ENCODE results near the gene MUC5AC.
"Not testable (repeated sequence)": the region's sequence is repeated elsewhere in the genome, so short reads cannot be mapped to it uniquely, and the experiment has no call there.

The MUC5AC gene

GRCh38 chr11:1238767-1239595, 81.2 kb downstream of the MUC5AC start:
- no peak overlapping the region for H3K27ac ChIP-seq
- H3K4me1 ChIP-seq (ENCODE audit: control insufficient read depth in 1 of 2, insufficient read depth in 1 of 2, low read depth in 1 of 2, low read length in 1 of 2) = no peaks in the 10 kb centered on the region
- no peak overlapping the region for H3K4me3 ChIP-seq (ENCODE audit: low read depth in 1 of 2, low read length in 1 of 2)
- no peaks in the 10 kb centered on the region for H3K36me3 ChIP-seq
- TF ChIP-seq, protein P1, sequence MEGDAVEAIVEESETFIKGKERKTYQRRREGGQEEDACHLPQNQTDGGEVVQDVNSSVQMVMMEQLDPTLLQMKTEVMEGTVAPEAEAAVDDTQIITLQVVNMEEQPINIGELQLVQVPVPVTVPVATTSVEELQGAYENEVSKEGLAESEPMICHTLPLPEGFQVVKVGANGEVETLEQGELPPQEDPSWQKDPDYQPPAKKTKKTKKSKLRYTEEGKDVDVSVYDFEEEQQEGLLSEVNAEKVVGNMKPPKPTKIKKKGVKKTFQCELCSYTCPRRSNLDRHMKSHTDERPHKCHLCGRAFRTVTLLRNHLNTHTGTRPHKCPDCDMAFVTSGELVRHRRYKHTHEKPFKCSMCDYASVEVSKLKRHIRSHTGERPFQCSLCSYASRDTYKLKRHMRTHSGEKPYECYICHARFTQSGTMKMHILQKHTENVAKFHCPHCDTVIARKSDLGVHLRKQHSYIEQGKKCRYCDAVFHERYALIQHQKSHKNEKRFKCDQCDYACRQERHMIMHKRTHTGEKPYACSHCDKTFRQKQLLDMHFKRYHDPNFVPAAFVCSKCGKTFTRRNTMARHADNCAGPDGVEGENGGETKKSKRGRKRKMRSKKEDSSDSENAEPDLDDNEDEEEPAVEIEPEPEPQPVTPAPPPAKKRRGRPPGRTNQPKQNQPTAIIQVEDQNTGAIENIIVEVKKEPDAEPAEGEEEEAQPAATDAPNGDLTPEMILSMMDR (IDR thresholded peaks at IDR 0.05) = no peak
- H3K9me3 ChIP-seq = no peaks in the 10 kb centered on the region
- H3K27me3 ChIP-seq = no peaks in the 10 kb centered on the region

DNA sequence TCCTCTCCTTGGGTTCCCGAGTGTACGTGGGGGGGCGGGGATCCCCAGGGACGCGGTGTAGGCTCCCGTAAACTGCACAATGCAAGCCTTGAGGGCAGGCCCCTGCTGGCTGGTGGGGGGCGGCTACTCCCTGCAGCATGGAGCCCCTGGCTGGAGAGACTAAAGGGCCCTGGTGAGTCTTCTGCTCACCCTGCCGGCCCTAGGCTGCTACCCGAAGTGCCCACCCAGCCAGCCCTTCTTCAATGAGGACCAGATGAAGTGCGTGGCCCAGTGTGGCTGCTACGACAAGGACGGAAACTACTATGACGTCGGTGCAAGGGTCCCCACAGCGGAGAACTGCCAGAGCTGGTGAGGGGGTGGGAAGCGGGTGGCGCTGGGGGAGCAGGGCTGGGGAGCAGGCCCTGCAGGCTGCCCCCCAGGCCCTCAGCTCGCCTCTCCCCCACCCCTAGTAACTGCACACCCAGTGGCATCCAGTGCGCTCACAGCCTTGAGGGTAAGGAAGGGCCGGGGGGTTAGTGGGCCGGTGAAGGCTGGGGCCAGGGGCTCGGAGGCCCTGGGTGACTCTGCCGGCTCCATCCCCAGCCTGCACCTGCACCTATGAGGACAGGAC, 81.9 kb downstream of the MUC5AC start:
- Histone ChIP-seq H3K4me1 (ENCODE audit: control insufficient read depth in 1 of 2, insufficient read depth in 1 of 2, low read depth in 1 of 2, low read length in 1 of 2) (no peaks in the 10 kb centered on the region), H3K27ac (no peak overlapping the region), H3K36me3 (no peaks in the 10 kb centered on the region), H3K4me3 (ENCODE audit: low read depth in 1 of 2, low read length in 1 of 2) (no peak overlapping the region), H3K9me3 (no peaks in the 10 kb centered on the region), H3K27me3 (no peaks in the 10 kb centered on the region)
- TF ChIP-seq, protein P1 (IDR thresholded peaks at IDR 0.05) = no peak

- TF ChIP-seq, protein P1 (IDR thresholded peaks at IDR 0.05) = no peak
- Histone ChIP-seq H3K27me3 (no peaks in the 10 kb centered on the region), H3K4me1 (ENCODE audit: control insufficient read depth in 1 of 2, insufficient read depth in 1 of 2, low read depth in 1 of 2, low read length in 1 of 2) (no peaks in the 10 kb centered on the region), H3K27ac (no peak overlapping the region), H3K4me3 (ENCODE audit: low read depth in 1 of 2, low read length in 1 of 2) (no peak overlapping the region), H3K36me3 (no peaks in the 10 kb centered on the region), H3K9me3 (no peaks in the 10 kb centered on the region)
Measured at GRCh38 chr11:1240771-1241170, 83.0 kb downstream of the MUC5AC start.

- H3K27ac ChIP-seq = no peak overlapping the region
- no peaks in the 10 kb centered on the region for H3K36me3 ChIP-seq
- no peak overlapping the region for H3K4me3 ChIP-seq (ENCODE audit: low read depth in 1 of 2, low read length in 1 of 2)
- no peaks in the 10 kb centered on the region for H3K9me3 ChIP-seq
- H3K27me3 ChIP-seq = no peaks in the 10 kb centered on the region
- no peaks in the 10 kb centered on the region for H3K4me1 ChIP-seq (ENCODE audit: control insufficient read depth in 1 of 2, insufficient read depth in 1 of 2, low read depth in 1 of 2, low read length in 1 of 2)
- TF ChIP-seq, protein P1 (IDR thresholded peaks at IDR 0.05) = no peak
Measured at GRCh38 chr11:1241706-1242105, 84.0 kb downstream of the MUC5AC start.

- Histone ChIP-seq H3K9me3 (no peaks in the 10 kb centered on the region), H3K36me3 (no peaks in the 10 kb centered on the region), H3K4me3 (ENCODE audit: low read depth in 1 of 2, low read length in 1 of 2) (no peak overlapping the region), H3K27ac (no peak overlapping the region), H3K27me3 (no peaks in the 10 kb centered on the region), H3K4me1 (ENCODE audit: control insufficient read depth in 1 of 2, insufficient read depth in 1 of 2, low read depth in 1 of 2, low read length in 1 of 2) (no peaks in the 10 kb centered on the region)
- TF ChIP-seq, protein P1 (IDR thresholded peaks at IDR 0.05) = no peak
Measured at GRCh38 chr11:1242289-1242688, 84.5 kb downstream of the MUC5AC start.

GRCh38 chr11:1242751-1243150, 85.0 kb downstream of the MUC5AC start:
- H3K9me3 ChIP-seq; H3K36me3 ChIP-seq; H3K4me1 ChIP-seq (ENCODE audit: control insufficient read depth in 1 of 2, insufficient read depth in 1 of 2, low read depth in 1 of 2, low read length in 1 of 2); H3K27me3 ChIP-seq; H3K27ac ChIP-seq; H3K4me3 ChIP-seq (ENCODE audit: low read depth in 1 of 2, low read length in 1 of 2): not testable (repeated sequence)

- H3K4me3 ChIP-seq (ENCODE audit: low read depth in 1 of 2, low read length in 1 of 2); H3K27me3 ChIP-seq; H3K9me3 ChIP-seq; H3K27ac ChIP-seq; H3K4me1 ChIP-seq (ENCODE audit: control insufficient read depth in 1 of 2, insufficient read depth in 1 of 2, low read depth in 1 of 2, low read length in 1 of 2); H3K36me3 ChIP-seq: not testable (repeated sequence)
Measured at GRCh38 chr11:1243521-1243920, 85.8 kb downstream of the MUC5AC start.

DNA sequence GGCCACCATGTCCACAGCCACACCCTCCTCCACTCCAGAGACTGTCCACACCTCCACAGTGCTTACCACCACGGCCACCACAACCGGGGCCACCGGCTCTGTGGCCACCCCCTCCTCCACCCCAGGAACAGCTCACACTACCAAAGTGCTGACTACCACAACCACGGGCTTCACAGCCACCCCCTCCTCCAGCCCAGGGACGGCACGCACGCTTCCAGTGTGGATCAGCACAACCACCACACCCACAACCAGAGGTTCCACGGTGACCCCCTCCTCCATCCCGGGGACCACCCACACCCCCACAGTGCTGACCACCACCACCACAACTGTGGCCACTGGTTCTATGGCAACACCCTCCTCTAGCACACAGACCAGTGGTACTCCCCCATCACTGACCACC, 86.8 kb downstream of the MUC5AC start:
- not testable (repeated sequence) for H3K9me3 ChIP-seq; H3K36me3 ChIP-seq; H3K4me3 ChIP-seq (ENCODE audit: low read depth in 1 of 2, low read length in 1 of 2); H3K4me1 ChIP-seq (ENCODE audit: control insufficient read depth in 1 of 2, insufficient read depth in 1 of 2, low read depth in 1 of 2, low read length in 1 of 2); H3K27ac ChIP-seq; H3K27me3 ChIP-seq

DNA sequence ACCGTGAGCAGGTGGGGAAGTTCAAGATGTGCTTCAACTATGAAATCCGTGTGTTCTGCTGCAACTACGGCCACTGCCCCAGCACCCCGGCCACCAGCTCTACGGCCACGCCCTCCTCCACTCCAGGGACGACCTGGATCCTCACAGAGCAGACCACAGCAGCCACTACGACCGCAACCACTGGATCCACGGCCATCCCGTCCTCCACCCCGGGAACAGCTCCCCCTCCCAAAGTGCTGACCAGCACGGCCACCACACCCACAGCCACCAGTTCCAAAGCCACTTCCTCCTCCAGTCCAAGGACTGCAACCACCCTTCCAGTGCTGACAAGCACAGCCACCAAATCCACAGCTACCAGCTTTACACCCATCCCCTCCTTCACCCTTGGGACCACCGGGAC, 88.0 kb downstream of the MUC5AC start:
- not testable (repeated sequence) for H3K9me3 ChIP-seq, H3K36me3 ChIP-seq

More for the DNA sequence above, 88.0 kb downstream of the MUC5AC start:
- H3K4me1 ChIP-seq (ENCODE audit: control insufficient read depth in 1 of 2, insufficient read depth in 1 of 2, low read depth in 1 of 2, low read length in 1 of 2); H3K27me3 ChIP-seq; H3K27ac ChIP-seq; H3K4me3 ChIP-seq (ENCODE audit: low read depth in 1 of 2, low read length in 1 of 2): not testable (repeated sequence)
